ENCODE measurements around the gene DMAC1.

DMAC1 gene

GRCh38 chr9:7799234-7799943 lies at the start of gene DMAC1:
DMAC1 (minus strand) TSS chr9:7799778; CDS start chr9:7799734, 44 bp downstream.
- DNase-seq: peak; percentile 69

- no peak for DNase-seq
Observed at GRCh38 chr9:7849362-7849761, 49.8 kb upstream of the DMAC1 start.

- DNase-seq: no peak
Observed at GRCh38 chr9:7848498-7848897, 48.9 kb upstream of the DMAC1 start.

- DNase-seq: no peak
Observed at GRCh38 chr9:7844242-7844641, 44.7 kb upstream of the DMAC1 start.

- DNase-seq: no peak
Observed at GRCh38 chr9:7841831-7842230, 42.3 kb upstream of the DMAC1 start.

- DNase-seq: no peak
Observed at GRCh38 chr9:7834531-7834930, 35.0 kb upstream of the DMAC1 start.

GRCh38 chr9:7828334-7828733 lies 28.8 kb upstream of the DMAC1 start:
- DNase-seq: no peak

- DNase-seq: no peak
Observed at GRCh38 chr9:7827792-7828191, 28.2 kb upstream of the DMAC1 start.

- no peak for DNase-seq
Observed at GRCh38 chr9:7827056-7827455, 27.5 kb upstream of the DMAC1 start.

- no peak for DNase-seq
Observed at GRCh38 chr9:7823651-7824050, 24.1 kb upstream of the DMAC1 start.

GRCh38 chr9:7819984-7820383 lies 20.4 kb upstream of the DMAC1 start:
- no peak for DNase-seq

GRCh38 chr9:7816021-7816420 lies 16.4 kb upstream of the DMAC1 start:
- DNase-seq: no peak

GRCh38 chr9:7813030-7813429 lies 13.5 kb upstream of the DMAC1 start:
- DNase-seq: no peak

GRCh38 chr9:7811677-7812076 lies 12.1 kb upstream of the DMAC1 start:
- DNase-seq: no peak

GRCh38 chr9:7802666-7803065 lies 3.1 kb upstream of the DMAC1 start:
- no peak for DNase-seq

- no peak for DNase-seq
Observed at GRCh38 chr9:7799944-7800285, 337 bp upstream of the DMAC1 start.

GRCh38 chr9:7794196-7794595 lies 5.4 kb downstream of the DMAC1 start:
- DNase-seq: no peak

GRCh38 chr9:7791394-7791793 lies 8.2 kb downstream of the DMAC1 start:
- no peak for DNase-seq

GRCh38 chr9:7790819-7791182 lies 8.8 kb downstream of the DMAC1 start:
- DNase-seq: no peak

GRCh38 chr9:7790022-7790818 lies 9.4 kb downstream of the DMAC1 start:
- no peak for DNase-seq

GRCh38 chr9:7788772-7789171 lies 10.8 kb downstream of the DMAC1 start:
- DNase-seq: no peak

GRCh38 chr9:7785813-7786212 lies 13.8 kb downstream of the DMAC1 start:
- no peak for DNase-seq

- DNase-seq: no peak
Observed at GRCh38 chr9:7784472-7784871, 15.1 kb downstream of the DMAC1 start.

- DNase-seq: no peak
Observed at GRCh38 chr9:7783635-7784063, 15.9 kb downstream of the DMAC1 start.
